ENCODE results near the gene PGGT1B.

DNA sequence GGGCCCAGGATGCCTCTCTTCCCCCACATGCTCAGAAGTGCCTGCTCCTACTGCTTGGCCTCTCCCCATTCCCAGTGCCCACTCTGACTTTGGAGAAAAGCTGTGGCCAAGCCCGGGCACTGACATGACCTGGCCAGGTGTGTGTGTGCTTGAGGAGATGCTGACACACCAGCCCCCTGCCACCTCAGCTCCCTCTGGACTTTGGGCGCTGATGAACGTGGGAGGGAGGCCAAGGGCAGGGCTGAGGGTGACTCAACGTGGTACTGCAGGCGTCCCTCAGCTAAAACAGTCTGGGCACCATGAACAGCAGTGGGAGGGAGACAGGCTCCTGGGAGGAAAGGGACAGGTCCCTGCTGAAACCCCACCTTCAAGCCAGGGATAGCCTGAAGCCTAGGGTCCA, 96.9 kb downstream of the PGGT1B start:
- TF ChIP-seq GATA2 (IDR thresholded peaks at IDR 0.05; ENCODE audit: low read depth, low read length) (no peak), GATA3 (IDR thresholded peaks at IDR 0.05; ENCODE audit: low read depth, low read length) (no peak)

All from SH-SY5Y (cell line).